ENCODE results near the gene SOS1. TPM values are rescaled to one million over a fixed set of nuclear protein-coding genes. Genes with fewer than 3 reads are reported as not detected.
"Not testable (repeated sequence)": the region's sequence is repeated elsewhere in the genome, so short reads cannot be mapped to it uniquely, and the experiment has no call there.

Gene SOS1
- polyA plus RNA-seq, 1 donor: 44.6 TPM

- DNase-seq: no peak
- WGBS (ENCODE audit: insufficient coverage, low lambda C conversion rate): no CpG with 5 or more reads among the region's 3 CpGs
Measured at GRCh38 chr2:39069136-39069515, 51.7 kb downstream of the SOS1 start.

GRCh38 chr2:39068299-39069135 is 52.3 kb downstream of the SOS1 start:
- no peaks in the 10 kb centered on the region for H3K9me3 ChIP-seq (ENCODE audit: control insufficient read depth, low read depth, low read length)
- H3K36me3 ChIP-seq (ENCODE audit: control insufficient read depth, insufficient read depth, low read length): peaks cover 15% of the 10 kb centered on the region
- no peaks in the 10 kb centered on the region for H3K4me1 ChIP-seq (ENCODE audit: control insufficient read depth, insufficient read depth, low read length)
- no peak for DNase-seq
- H3K27me3 ChIP-seq (ENCODE audit: control insufficient read depth, insufficient read depth, low read length): no peaks in the 10 kb centered on the region
- WGBS (ENCODE audit: insufficient coverage, low lambda C conversion rate): no CpG with 5 or more reads among the region's 1 CpG
- H3K4me3 ChIP-seq (ENCODE audit: low read length): no peak overlapping the region
- H3K27ac ChIP-seq (ENCODE audit: low read length): no peak overlapping the region

More at GRCh38 chr2:39069136-39069515, 51.7 kb downstream of the SOS1 start:
- no peaks in the 10 kb centered on the region for H3K4me1 ChIP-seq (ENCODE audit: control insufficient read depth, insufficient read depth, low read length)
- no peaks in the 10 kb centered on the region for H3K27me3 ChIP-seq (ENCODE audit: control insufficient read depth, insufficient read depth, low read length)
- H3K27ac ChIP-seq (ENCODE audit: low read length): no peak overlapping the region
- peaks cover 15% of the 10 kb centered on the region for H3K36me3 ChIP-seq (ENCODE audit: control insufficient read depth, insufficient read depth, low read length)
- H3K4me3 ChIP-seq (ENCODE audit: low read length): no peak overlapping the region
- no peaks in the 10 kb centered on the region for H3K9me3 ChIP-seq (ENCODE audit: control insufficient read depth, low read depth, low read length)

GRCh38 chr2:39065616-39066015 is 55.2 kb downstream of the SOS1 start:
- no peak for DNase-seq
- Histone ChIP-seq H3K4me1 (ENCODE audit: control insufficient read depth, insufficient read depth, low read length) (no peaks in the 10 kb centered on the region), H3K36me3 (ENCODE audit: control insufficient read depth, insufficient read depth, low read length) (peaks cover 15% of the 10 kb centered on the region), H3K27me3 (ENCODE audit: control insufficient read depth, insufficient read depth, low read length) (no peaks in the 10 kb centered on the region), H3K27ac (ENCODE audit: low read length) (no peak overlapping the region), H3K9me3 (ENCODE audit: control insufficient read depth, low read depth, low read length) (no peaks in the 10 kb centered on the region), H3K4me3 (ENCODE audit: low read length) (no peak overlapping the region)

- DNase-seq: peak in 1 of 2 donors; percentile 13
- H3K4me3 ChIP-seq (ENCODE audit: low read length): no peak overlapping the region
- H3K27me3 ChIP-seq (ENCODE audit: control insufficient read depth, insufficient read depth, low read length): no peaks in the 10 kb centered on the region
- 43% methylated on average over 4 of the region's 6 CpGs for WGBS (ENCODE audit: insufficient coverage, low lambda C conversion rate)
- H3K9me3 ChIP-seq (ENCODE audit: control insufficient read depth, low read depth, low read length): no peaks in the 10 kb centered on the region
- no peak overlapping the region for H3K27ac ChIP-seq (ENCODE audit: low read length)
- no peaks in the 10 kb centered on the region for H3K4me1 ChIP-seq (ENCODE audit: control insufficient read depth, insufficient read depth, low read length)
- H3K36me3 ChIP-seq (ENCODE audit: control insufficient read depth, insufficient read depth, low read length): peaks cover 15% of the 10 kb centered on the region
Measured at GRCh38 chr2:39062320-39062719, 58.5 kb downstream of the SOS1 start.

- H3K4me3 ChIP-seq (ENCODE audit: low read length): no peak overlapping the region
- WGBS (ENCODE audit: insufficient coverage, low lambda C conversion rate): no CpG with 5 or more reads among the region's 4 CpGs
- H3K9me3 ChIP-seq (ENCODE audit: control insufficient read depth, low read depth, low read length): no peaks in the 10 kb centered on the region
- peaks cover 8% of the 10 kb centered on the region for H3K36me3 ChIP-seq (ENCODE audit: control insufficient read depth, insufficient read depth, low read length)
- H3K27ac ChIP-seq (ENCODE audit: low read length): no peak overlapping the region
- H3K4me1 ChIP-seq (ENCODE audit: control insufficient read depth, insufficient read depth, low read length): no peaks in the 10 kb centered on the region
- no peaks in the 10 kb centered on the region for H3K27me3 ChIP-seq (ENCODE audit: control insufficient read depth, insufficient read depth, low read length)
- DNase-seq: no peak
Measured at GRCh38 chr2:39061280-39061679, 59.6 kb downstream of the SOS1 start.

GRCh38 chr2:39059366-39059952 is 61.4 kb downstream of the SOS1 start:
- WGBS (ENCODE audit: insufficient coverage, low lambda C conversion rate): 21% methylated on average over 2 of the region's 2 CpGs
- H3K27ac ChIP-seq (ENCODE audit: low read length): no peak overlapping the region
- H3K27me3 ChIP-seq (ENCODE audit: control insufficient read depth, insufficient read depth, low read length): no peaks in the 10 kb centered on the region

GRCh38 chr2:39058101-39058500 is 62.8 kb downstream of the SOS1 start:
- H3K27ac ChIP-seq (ENCODE audit: low read length): no peak overlapping the region
- no peaks in the 10 kb centered on the region for H3K4me1 ChIP-seq (ENCODE audit: control insufficient read depth, insufficient read depth, low read length)
- no peak for DNase-seq
- no peaks in the 10 kb centered on the region for H3K27me3 ChIP-seq (ENCODE audit: control insufficient read depth, insufficient read depth, low read length)
- no peaks in the 10 kb centered on the region for H3K9me3 ChIP-seq (ENCODE audit: control insufficient read depth, low read depth, low read length)
- no peak overlapping the region for H3K4me3 ChIP-seq (ENCODE audit: low read length)
- WGBS (ENCODE audit: insufficient coverage, low lambda C conversion rate): 92% methylated on average over 2 of the region's 3 CpGs
- H3K36me3 ChIP-seq (ENCODE audit: control insufficient read depth, insufficient read depth, low read length): peaks cover 2% of the 10 kb centered on the region

More at GRCh38 chr2:39059366-39059952, 61.4 kb downstream of the SOS1 start:
- Histone ChIP-seq H3K36me3 (ENCODE audit: control insufficient read depth, insufficient read depth, low read length) (no peaks in the 10 kb centered on the region), H3K9me3 (ENCODE audit: control insufficient read depth, low read depth, low read length) (no peaks in the 10 kb centered on the region), H3K4me1 (ENCODE audit: control insufficient read depth, insufficient read depth, low read length) (no peaks in the 10 kb centered on the region), H3K4me3 (ENCODE audit: low read length) (no peak overlapping the region)
- DNase-seq: peak; percentile 19 to 27

GRCh38 chr2:39052665-39053064 is 68.2 kb downstream of the SOS1 start:
- not testable (repeated sequence) for H3K4me1 ChIP-seq (ENCODE audit: control insufficient read depth, insufficient read depth, low read length); H3K9me3 ChIP-seq (ENCODE audit: control insufficient read depth, low read depth, low read length); H3K27ac ChIP-seq (ENCODE audit: low read length); H3K27me3 ChIP-seq (ENCODE audit: control insufficient read depth, insufficient read depth, low read length); DNase-seq; H3K4me3 ChIP-seq (ENCODE audit: low read length)
- 83% methylated on average over 1 of the region's 6 CpGs for WGBS (ENCODE audit: insufficient coverage, low lambda C conversion rate)
- peaks cover 15% of the 10 kb centered on the region for H3K36me3 ChIP-seq (ENCODE audit: control insufficient read depth, insufficient read depth, low read length)

GRCh38 chr2:39050109-39050508 is 70.7 kb downstream of the SOS1 start:
- 100% methylated on average over 1 of the region's 1 CpG for WGBS (ENCODE audit: insufficient coverage, low lambda C conversion rate)
- Histone ChIP-seq H3K27ac (ENCODE audit: low read length) (no peak overlapping the region), H3K9me3 (ENCODE audit: control insufficient read depth, low read depth, low read length) (no peaks in the 10 kb centered on the region), H3K4me1 (ENCODE audit: control insufficient read depth, insufficient read depth, low read length) (no peaks in the 10 kb centered on the region), H3K36me3 (ENCODE audit: control insufficient read depth, insufficient read depth, low read length) (peaks cover 15% of the 10 kb centered on the region), H3K27me3 (ENCODE audit: control insufficient read depth, insufficient read depth, low read length) (no peaks in the 10 kb centered on the region), H3K4me3 (ENCODE audit: low read length) (no peak overlapping the region)
- no peak for DNase-seq

- H3K27me3 ChIP-seq (ENCODE audit: control insufficient read depth, insufficient read depth, low read length): no peaks in the 10 kb centered on the region
- H3K4me3 ChIP-seq (ENCODE audit: low read length): no peak overlapping the region
- no peaks in the 10 kb centered on the region for H3K4me1 ChIP-seq (ENCODE audit: control insufficient read depth, insufficient read depth, low read length)
- no peaks in the 10 kb centered on the region for H3K36me3 ChIP-seq (ENCODE audit: control insufficient read depth, insufficient read depth, low read length)
- WGBS (ENCODE audit: insufficient coverage, low lambda C conversion rate): 100% methylated on average over 1 of the region's 2 CpGs
- H3K27ac ChIP-seq (ENCODE audit: low read length): no peak overlapping the region
- DNase-seq: no peak
- no peaks in the 10 kb centered on the region for H3K9me3 ChIP-seq (ENCODE audit: control insufficient read depth, low read depth, low read length)
Measured at GRCh38 chr2:39039072-39039471, 81.8 kb downstream of the SOS1 start.

- no peak overlapping the region for H3K4me3 ChIP-seq (ENCODE audit: low read length)
- peaks cover 17% of the 10 kb centered on the region for H3K36me3 ChIP-seq (ENCODE audit: control insufficient read depth, insufficient read depth, low read length)
- H3K27me3 ChIP-seq (ENCODE audit: control insufficient read depth, insufficient read depth, low read length): no peaks in the 10 kb centered on the region
- no peak for DNase-seq
- no peaks in the 10 kb centered on the region for H3K4me1 ChIP-seq (ENCODE audit: control insufficient read depth, insufficient read depth, low read length)
- H3K9me3 ChIP-seq (ENCODE audit: control insufficient read depth, low read depth, low read length): no peaks in the 10 kb centered on the region
- no peak overlapping the region for H3K27ac ChIP-seq (ENCODE audit: low read length)
Measured at GRCh38 chr2:39033980-39034379, 86.9 kb downstream of the SOS1 start.
